Mesenteric fat pad (tissue), 1 donor: ENCODE results near the gene LINGO4. TPM values are rescaled to one million over a fixed set of nuclear protein-coding genes. Genes with fewer than 3 reads are reported as not detected.

Source experiments
- DNase-seq: peaks from one replicate; pipeline ENCODE4 v3.0.0-alpha.2; 2020; ENCODE audit warnings: low spot score
- total RNA-seq: library from RNA; stranded (reverse); fragmentation: NEBNext Ultra II Directional; extraction: Animal tissue kit (Norgen Biotek cat#: 25700); gene quantifications from one replicate; pipeline ENCODE4 v1.2.1, GENCODE V29; 2021
- donor health status: DM: yes; HTN: yes; CAD: no.

Gene LINGO4
- total RNA-seq, 1 donor from 2014 or later = not detected

DNA sequence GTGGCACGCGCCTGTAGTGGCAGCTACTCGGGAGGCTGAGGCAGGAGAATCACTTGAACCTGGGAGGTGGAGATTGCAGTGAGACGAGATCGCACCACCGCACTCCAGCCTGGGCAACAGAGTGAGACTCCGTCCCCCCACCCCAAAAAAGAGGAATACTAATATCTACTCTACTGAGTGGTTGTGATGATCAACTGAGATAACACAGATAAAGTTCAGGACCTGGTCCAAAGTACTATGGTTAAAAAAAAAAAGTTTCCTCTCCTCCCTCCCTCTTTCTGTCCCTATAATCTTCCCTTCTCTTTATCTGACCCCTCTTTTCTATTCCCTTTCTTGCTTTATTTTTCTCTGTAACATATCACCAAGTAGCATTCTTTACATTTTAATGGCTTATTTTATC is 30.4 kb upstream of the LINGO4 start:
- no peak for DNase-seq

- DNase-seq = no peak
These were observed 29.0 kb upstream of the LINGO4 start for GRCh38 chr1:151834239-151834638.

GRCh38 chr1:151833172-151833900 is 28.1 kb upstream of the LINGO4 start:
- DNase-seq = no peak

DNA sequence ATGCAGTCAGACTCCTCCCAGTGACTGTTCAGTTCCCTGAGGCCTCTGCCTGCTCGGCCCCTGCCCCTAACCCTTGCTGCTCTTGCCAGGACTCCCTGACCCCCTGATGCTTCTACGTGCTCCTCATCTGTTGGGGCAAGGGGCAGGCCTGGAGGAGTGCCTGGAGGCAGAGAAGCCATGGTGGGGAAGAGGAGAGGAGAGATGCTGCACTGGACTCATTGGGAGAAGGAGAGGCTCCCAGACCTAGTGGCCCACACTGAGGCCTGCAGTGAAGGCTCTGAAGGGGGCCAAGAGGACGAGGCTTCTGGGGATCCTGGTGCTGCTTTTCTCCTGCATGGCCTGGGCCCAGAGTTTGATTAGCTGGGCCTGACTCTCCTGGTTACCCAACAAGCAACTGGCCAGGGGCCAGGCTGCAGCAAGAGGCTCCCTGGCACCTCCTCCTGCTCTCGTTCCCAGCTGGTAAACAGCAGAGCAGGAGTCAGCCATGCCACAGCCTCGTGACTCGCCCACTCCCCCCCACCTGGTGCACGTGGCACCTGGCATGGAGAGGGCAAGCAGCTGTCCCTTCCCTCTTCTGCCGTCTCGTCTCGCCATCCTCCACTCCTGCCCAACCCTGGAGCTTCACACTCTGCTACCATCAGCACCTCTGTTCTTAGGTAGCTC is 27.2 kb upstream of the LINGO4 start:
- DNase-seq = no peak

GRCh38 chr1:151831605-151832004 is 26.4 kb upstream of the LINGO4 start, which contains the start of gene RORC:
Gene RORC, minus strand, starts transcription at chr1:151831802. Its CDS starts 38 bp downstream, at chr1:151831764.
- DNase-seq = no peak

- no peak for DNase-seq
These were observed 26.0 kb upstream of the LINGO4 start for GRCh38 chr1:151831256-151831591.

DNA sequence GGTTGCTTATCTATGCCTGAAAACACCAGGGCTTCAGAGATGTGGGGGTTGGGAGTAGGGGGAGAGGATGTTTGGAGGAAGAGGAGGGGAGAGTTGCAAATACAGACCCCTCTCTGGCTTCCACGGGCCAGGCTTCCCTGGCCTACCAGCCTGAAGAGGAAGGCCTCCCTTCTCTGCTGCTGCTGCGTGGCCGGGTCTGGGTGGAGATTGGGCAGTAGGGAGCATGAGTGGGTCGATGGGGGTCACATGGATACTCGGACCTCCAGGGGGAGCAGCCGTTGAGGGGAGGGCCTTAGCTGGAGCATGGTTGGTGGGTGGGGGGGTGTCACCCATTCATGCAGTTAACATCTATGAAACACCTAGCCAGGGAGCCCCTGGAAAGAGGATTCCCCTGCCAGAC is 24.8 kb upstream of the LINGO4 start:
- DNase-seq = no peak

- no peak for DNase-seq
These were observed 24.3 kb upstream of the LINGO4 start for GRCh38 chr1:151829352-151830046.

DNA sequence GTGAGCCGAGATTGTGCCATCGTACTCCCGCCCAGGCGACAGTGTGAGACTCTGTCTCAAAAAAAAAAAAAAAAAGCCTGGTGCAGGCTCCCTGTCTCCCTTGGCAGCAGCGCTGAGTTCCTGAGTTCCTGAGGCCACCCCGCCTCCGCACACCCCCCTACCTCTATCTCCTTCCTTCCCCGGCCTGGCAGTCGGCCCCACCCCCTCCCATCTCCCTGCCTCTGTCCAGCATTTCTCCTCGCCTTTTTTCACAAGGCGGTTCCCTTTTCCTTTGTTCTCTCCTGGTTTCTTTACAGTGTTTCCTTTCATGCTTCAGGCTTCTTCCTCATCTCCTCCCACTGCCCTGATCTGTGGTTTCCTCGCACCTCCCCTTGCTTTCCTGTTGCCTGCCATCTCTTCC is 23.7 kb upstream of the LINGO4 start:
- no peak for DNase-seq

- no peak for DNase-seq
These were observed 22.6 kb upstream of the LINGO4 start for GRCh38 chr1:151827853-151828252.

DNA sequence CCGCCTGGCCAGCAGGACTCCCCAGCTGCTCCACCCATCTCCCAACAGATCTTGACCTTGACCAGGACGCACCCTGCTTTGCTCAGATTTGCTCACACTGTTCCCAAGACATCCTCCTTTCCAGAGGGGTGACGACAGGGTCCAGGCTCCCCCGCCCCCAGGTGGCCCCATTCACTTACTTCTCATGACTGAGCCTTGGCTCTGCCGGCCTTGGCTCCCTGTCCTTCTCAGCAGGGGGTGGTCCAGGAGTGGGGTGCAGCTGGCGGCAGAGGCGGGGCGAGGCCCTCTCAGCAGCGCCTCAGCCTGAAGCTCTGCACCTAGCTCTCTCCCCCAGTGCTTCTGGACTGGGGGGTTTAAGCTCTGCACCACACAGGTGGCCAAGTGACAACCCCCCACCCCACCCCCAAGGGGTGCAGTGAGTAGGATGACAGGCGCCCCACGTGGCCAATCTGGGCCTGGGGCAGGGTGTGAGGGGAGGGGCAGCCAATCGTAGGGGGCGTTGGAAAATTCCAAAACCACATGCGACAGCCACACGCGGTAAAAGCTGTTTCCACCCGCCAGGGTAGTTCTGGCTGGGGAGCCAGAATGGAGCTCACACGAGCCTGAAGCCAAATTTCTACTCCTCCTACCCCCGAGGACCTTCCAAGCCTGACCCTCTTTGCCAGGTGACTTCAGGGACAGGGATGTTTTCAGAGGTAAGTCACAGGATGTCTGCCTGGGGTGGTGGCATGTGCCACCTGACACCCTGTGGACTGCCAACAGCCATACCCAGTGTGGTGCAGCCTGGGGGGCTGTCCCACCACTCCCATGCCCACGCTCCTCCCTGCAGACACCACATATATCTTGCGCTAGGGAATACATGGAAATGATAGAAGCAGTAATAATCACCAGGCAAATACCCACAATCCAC is 20.8 kb upstream of the LINGO4 start:
- DNase-seq = no peak

DNA sequence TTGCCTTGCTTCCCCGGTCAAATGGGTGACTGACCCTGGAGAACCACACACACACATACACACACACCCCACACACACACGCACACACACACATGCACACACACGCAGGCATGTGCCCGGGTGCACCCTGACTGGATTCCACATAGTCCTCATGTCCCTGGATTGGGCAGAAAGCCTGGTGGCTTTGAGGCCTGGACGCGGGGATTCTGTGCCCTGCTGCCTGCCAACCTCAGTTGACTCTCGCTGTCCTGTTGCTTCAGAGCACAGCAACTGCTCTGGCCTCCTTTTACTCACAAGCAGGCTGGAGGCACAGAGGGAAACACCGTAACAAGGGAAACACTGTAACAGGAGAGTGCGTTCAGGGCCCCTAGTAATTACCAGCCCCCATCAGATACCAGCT is 20.0 kb upstream of the LINGO4 start:
- no peak for DNase-seq

GRCh38 chr1:151823175-151823574 is 18.0 kb upstream of the LINGO4 start:
- no peak for DNase-seq

- DNase-seq = no peak
These were observed 17.2 kb upstream of the LINGO4 start for GRCh38 chr1:151822404-151822803.

GRCh38 chr1:151820940-151821339 is 15.7 kb upstream of the LINGO4 start:
- no peak for DNase-seq

DNA sequence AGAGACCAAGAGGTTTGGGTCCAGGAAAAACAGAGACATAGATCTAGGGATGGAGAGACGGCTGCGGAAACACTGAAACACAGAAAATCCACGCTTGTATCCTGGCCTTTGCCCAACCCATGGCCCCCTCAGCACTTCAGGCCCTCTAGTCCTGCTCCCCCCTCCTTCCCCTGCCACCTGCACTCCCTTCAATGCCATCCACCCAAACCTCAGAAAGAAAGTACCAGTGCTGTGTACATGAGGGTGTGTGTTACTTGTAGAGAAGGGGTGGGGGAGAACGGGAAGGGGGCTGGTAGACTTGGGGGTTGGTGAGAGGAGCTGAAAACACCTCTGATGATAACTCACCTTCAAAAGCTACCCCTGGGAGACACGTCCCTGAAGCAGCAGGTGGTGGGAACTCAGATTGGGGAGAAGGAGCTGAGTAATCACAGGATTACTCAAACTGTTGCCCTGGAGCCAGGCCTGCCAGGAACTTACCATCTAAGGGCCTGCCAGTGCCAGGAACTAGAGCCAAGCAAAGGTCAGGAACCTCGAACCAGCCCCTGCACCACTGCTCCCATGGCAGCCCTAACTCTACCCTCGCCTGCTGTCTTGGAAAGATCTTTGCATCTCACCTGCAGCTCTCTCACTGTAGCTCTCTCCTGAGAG is 14.9 kb upstream of the LINGO4 start:
- DNase-seq = no peak

DNA sequence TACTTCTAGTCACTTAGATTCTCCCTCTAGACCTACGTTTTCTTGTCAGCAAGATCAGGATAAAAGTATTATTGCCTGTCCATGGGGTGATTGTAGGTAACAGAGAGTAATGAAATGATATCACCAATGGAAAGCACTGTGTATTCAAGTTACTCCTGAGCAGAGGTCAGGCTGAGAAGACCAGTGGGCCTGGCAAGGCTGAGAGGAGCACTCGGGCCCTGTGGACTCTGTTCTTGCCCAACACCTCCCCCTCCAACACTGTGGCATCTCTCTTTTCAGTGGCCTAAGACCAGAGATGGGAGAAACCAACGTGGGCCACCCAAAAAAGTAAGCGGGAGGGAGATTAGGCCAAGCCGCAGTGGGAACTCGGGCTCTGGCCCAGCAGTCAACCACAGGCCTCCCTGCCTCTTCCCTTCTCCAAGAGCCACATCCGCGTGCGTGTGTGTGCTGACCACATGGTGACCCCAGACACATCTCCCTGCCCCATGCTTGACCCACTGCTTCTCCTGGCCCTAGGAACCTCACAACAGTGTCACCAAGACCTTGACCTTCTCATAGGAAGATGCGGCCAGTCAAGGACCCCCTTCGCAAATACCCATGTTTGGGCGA is 14.1 kb upstream of the LINGO4 start:
- DNase-seq = no peak

GRCh38 chr1:151817353-151817730 is 12.1 kb upstream of the LINGO4 start:
- no peak for DNase-seq

GRCh38 chr1:151816548-151817352 is 11.5 kb upstream of the LINGO4 start:
- DNase-seq = no peak
